H9 (cell line): Measurements from ENCODE around the gene CDR2L. TPM values are rescaled to one million over a fixed set of nuclear protein-coding genes. Genes with fewer than 3 reads are reported as not detected.
A peak's percentile ranks its signal among the peaks of the same experiment; 100 is the strongest.

Source experiments
- DNase-seq: peaks from one replicate; pipeline ENCODE4 v3.0.0-alpha.2; 2017
- H2AFZ ChIP-seq: one replicate; pipeline ENCODE4 v1.6.1; 2013; ENCODE audit warnings: mild to moderate bottlenecking, low read length, control low read depth, moderate library complexity
- H2AK5ac ChIP-seq: 2 replicates; pipeline ENCODE4 v1.6.1; 2013; ENCODE audit warnings: low read length, control low read depth, mixed read lengths; ENCODE audit not compliant: insufficient read length
- H2BK120ac ChIP-seq: one replicate; pipeline ENCODE4 v1.6.1; 2013; ENCODE audit warnings: low read depth, mild to moderate bottlenecking, low read length, control low read depth, inconsistent platforms; ENCODE audit not compliant: poor library complexity, severe bottlenecking
- H2BK12ac ChIP-seq: 2 replicates; pipeline ENCODE4 v1.6.1; 2013; ENCODE audit warnings: low read length, control low read depth, mixed read lengths, low read depth; ENCODE audit not compliant: insufficient read length
- H2BK15ac ChIP-seq: 2 replicates; pipeline ENCODE4 v1.6.1; 2013; ENCODE audit warnings: low read depth, low read length, control low read depth
- H2BK20ac ChIP-seq: one replicate; pipeline ENCODE4 v1.6.1; 2013; ENCODE audit warnings: low read depth, mild to moderate bottlenecking, low read length, control low read depth, inconsistent platforms; ENCODE audit not compliant: poor library complexity, severe bottlenecking
- H2BK5ac ChIP-seq: 2 replicates; pipeline ENCODE4 v1.6.1; 2013; ENCODE audit warnings: low read length, control low read depth, mixed read lengths; ENCODE audit not compliant: insufficient read length
- H3K14ac ChIP-seq: 2 replicates; pipeline ENCODE4 v1.6.1; 2013; ENCODE audit warnings: low read length, control low read depth; ENCODE audit not compliant: insufficient read depth
- H3K18ac ChIP-seq: 2 replicates; pipeline ENCODE4 v1.6.1; 2013; ENCODE audit warnings: low read depth, mild to moderate bottlenecking, mixed read lengths, low read length, control low read depth; ENCODE audit not compliant: insufficient read length
- H3K23ac ChIP-seq: 2 replicates; pipeline ENCODE4 v1.6.1; 2013; ENCODE audit warnings: low read length, control low read depth, mixed read lengths, low read depth; ENCODE audit not compliant: insufficient read length
- H3K23me2 ChIP-seq: 2 replicates; pipeline ENCODE4 v1.6.1; 2013; ENCODE audit warnings: low read depth, mild to moderate bottlenecking, mixed read lengths, low read length, control low read depth; ENCODE audit not compliant: insufficient read length, poor library complexity, severe bottlenecking
- H3K27ac ChIP-seq: 2 replicates; pipeline ENCODE4 v1.5.1; 2013; ENCODE audit warnings: low read length, control low read depth, mixed read lengths, low read depth; ENCODE audit not compliant: insufficient read length
- H3K27me3 ChIP-seq: 2 replicates; pipeline ENCODE4 v1.6.1; 2013; ENCODE audit warnings: low read length, control low read depth, inconsistent platforms; ENCODE audit not compliant: insufficient read depth
- H3K4ac ChIP-seq: 2 replicates; pipeline ENCODE4 v1.6.1; 2013; ENCODE audit warnings: low read depth, mild to moderate bottlenecking, control low read depth, inconsistent platforms, low read length, moderate library complexity
- H3K4me1 ChIP-seq: 2 replicates; pipeline ENCODE4 v1.6.1; 2013; ENCODE audit warnings: low read length, control low read depth, inconsistent platforms; ENCODE audit not compliant: insufficient read depth
- H3K4me2 ChIP-seq: 2 replicates; pipeline ENCODE4 v1.6.1; 2013; ENCODE audit warnings: low read length, control low read depth, mixed read lengths; ENCODE audit not compliant: insufficient read length, insufficient read depth
- H3K56ac ChIP-seq: 2 replicates; pipeline ENCODE4 v1.6.1; 2013; ENCODE audit warnings: low read depth, mild to moderate bottlenecking, mixed read lengths, low read length, control low read depth; ENCODE audit not compliant: insufficient read length
- H3K79me1 ChIP-seq: 2 replicates; pipeline ENCODE4 v1.6.1; 2013; ENCODE audit warnings: low read depth, mild to moderate bottlenecking, moderate library complexity, low read length, control low read depth, inconsistent platforms; ENCODE audit not compliant: insufficient read depth, poor library complexity, severe bottlenecking
- H3K79me2 ChIP-seq: 2 replicates; pipeline ENCODE4 v1.6.1; 2013; ENCODE audit warnings: low read length, control low read depth, inconsistent platforms; ENCODE audit not compliant: insufficient read depth
- H3K9ac ChIP-seq: 2 replicates; pipeline ENCODE4 v1.6.1; 2013; ENCODE audit warnings: low read length, control low read depth, mixed read lengths; ENCODE audit not compliant: insufficient read length; ENCODE audit errors: extremely low read depth
- H3K9me3 ChIP-seq: one replicate; pipeline ENCODE4 v1.6.1; 2013; ENCODE audit warnings: low read depth, low read length, inconsistent platforms; ENCODE audit not compliant: control insufficient read depth
- H3T11ph ChIP-seq: one replicate; pipeline ENCODE4 v1.6.1; 2013; ENCODE audit warnings: mild to moderate bottlenecking, low read length, control low read depth, inconsistent platforms
- H4K20me1 ChIP-seq: one replicate; pipeline ENCODE4 v1.6.1; 2013; ENCODE audit not compliant: control insufficient read depth, insufficient read length, insufficient read depth
- H4K5ac ChIP-seq: 2 replicates; pipeline ENCODE4 v1.6.1; 2013; ENCODE audit warnings: low read depth, mild to moderate bottlenecking, mixed read lengths, low read length, control low read depth; ENCODE audit not compliant: insufficient read length
- H4K8ac ChIP-seq: replicated peaks from 2 replicates; pipeline ENCODE4 v1.6.1; 2013; ENCODE audit warnings: low read length, control low read depth, mixed read lengths, low read depth; ENCODE audit not compliant: insufficient read length
- H4K91ac ChIP-seq: 2 replicates; pipeline ENCODE4 v1.6.1; 2013; ENCODE audit warnings: low read depth, mild to moderate bottlenecking, moderate library complexity, mixed read lengths, low read length, control low read depth; ENCODE audit not compliant: insufficient read length
- H3K27ac Mint-ChIP-seq, 3 experiments: 2 replicates in 2 of 3; 3 replicates in 1 of 3; pipeline ENCODE4 v1.8.0; 2020 to 2021; ENCODE audit warnings: mixed read lengths in 3 of 3, mild to moderate bottlenecking in 1 of 3, moderate library complexity in 1 of 3
- H3K27me3 Mint-ChIP-seq: 2 replicates; pipeline ENCODE4 v1.8.0; 2021; ENCODE audit warnings: low read depth, mild to moderate bottlenecking, moderate library complexity, mixed read lengths
- H3K36me3 Mint-ChIP-seq, 3 experiments: 2 replicates in 2 of 3; 3 replicates in 1 of 3; pipeline ENCODE4 v1.8.0; 2020 to 2021; ENCODE audit warnings: low read depth in 3 of 3, mixed read lengths in 3 of 3; ENCODE audit not compliant: insufficient read depth in 1 of 3
- H3K4me1 Mint-ChIP-seq, 2 experiments: 2 replicates each; pipeline ENCODE4 v1.8.0; 2020; ENCODE audit warnings: mixed read lengths in 2 of 2
- H3K4me3 Mint-ChIP-seq, 2 experiments: 2 replicates in 1 of 2; 3 replicates in 1 of 2; pipeline ENCODE4 v1.8.0; 2020 to 2021; ENCODE audit warnings: mild to moderate bottlenecking in 2 of 2, mixed read lengths in 2 of 2, moderate library complexity in 1 of 2
- H3K9me3 Mint-ChIP-seq, 2 experiments: 2 replicates in 1 of 2; 3 replicates in 1 of 2; pipeline ENCODE4 v1.8.0; 2020; ENCODE audit warnings: mild to moderate bottlenecking in 2 of 2, mixed read lengths in 2 of 2, moderate library complexity in 1 of 2
- CTCF ChIP-seq: fragments of 200-600 bp; sonication (generic); conservative IDR thresholded peaks from 3 replicates; pipeline ENCODE4 v1.8.0; 2021; ENCODE audit warnings: antibody characterized with exemption, mild to moderate bottlenecking
- WGBS: extraction: QIAGEN DNeasy Blood & Tissue Kit; methylation state at CpG from one replicate; pipeline ENCODE4 v1.1.7; 2013; ENCODE audit warnings: missing lambda C conversion rate, low lambda C conversion rate, mixed read lengths; ENCODE audit not compliant: insufficient read length; ENCODE audit errors: extremely low coverage; 5-methylcytosine and 5-hydroxymethylcytosine counted together
- total RNA-seq: library from RNA; stranded (reverse); gene quantifications from 2 replicates; pipeline ENCODE4 v1.2.1, GENCODE V29; 2021

CDR2L gene
- total RNA-seq, 1 experiment from 2014 or later, result 23.3 TPM

GRCh38 chr17:75034236-75034908 lies 46.9 kb downstream of the CDR2L start:
- no CpG with 5 or more reads among the region's 43 CpGs for WGBS
- peak overlapping the region; percentile 31 for H4K5ac ChIP-seq
- Mint-ChIP-seq H3K27ac (peak overlapping the region; percentile 92 to 99 (median 98)), H3K9me3 (peaks cover 16 to 20% of the 10 kb centered on the region in 2 experiments), H3K4me1 (peaks cover 15 to 24% of the 10 kb centered on the region in 2 experiments), H3K4me3 (peak overlapping the region; percentile 96 to 98), H3K27me3 (peaks cover 15% of the 10 kb centered on the region), H3K36me3 (peaks cover 11 to 28% (median 21%) of the 10 kb centered on the region in 3 experiments)
- H3K79me1 ChIP-seq, result no peaks in the 10 kb centered on the region
- H2AFZ ChIP-seq, result no peak overlapping the region
- H2BK120ac ChIP-seq, result peak overlapping the region; percentile 38
- H2AK5ac ChIP-seq, result no peak overlapping the region
- no peaks in the 10 kb centered on the region; the same call in 1 of the 2 replicates for H3K4me1 ChIP-seq
- no peak overlapping the region for H2BK5ac ChIP-seq
- peak overlapping the region; percentile 53 for H3K4me2 ChIP-seq
- no peaks in the 10 kb centered on the region for H4K20me1 ChIP-seq
- TF ChIP-seq CTCF, result no peak; the same call in 2 of the 3 replicates
- H4K91ac ChIP-seq, result peak overlapping the region; percentile 56
- H3K9me3 ChIP-seq, result no peaks in the 10 kb centered on the region
- peak; percentile 97 for DNase-seq
- peak overlapping the region; percentile 99 for H3K14ac ChIP-seq
- peak overlapping the region; percentile 0 for H3T11ph ChIP-seq
- peak overlapping the region; percentile 78 for H3K9ac ChIP-seq
- H4K8ac ChIP-seq, result peak overlapping the region; percentile 11
- H2BK20ac ChIP-seq, result no peak overlapping the region
- no peak overlapping the region for H2BK15ac ChIP-seq
- H3K4ac ChIP-seq, result peak overlapping the region; percentile 57; the same call in 1 of the 2 replicates
- H3K23ac ChIP-seq, result no peak overlapping the region
- H3K23me2 ChIP-seq, result peaks cover 3% of the 10 kb centered on the region
- no peak overlapping the region for H3K56ac ChIP-seq
- H3K27me3 ChIP-seq, result no peaks in the 10 kb centered on the region
- peak overlapping the region; percentile 96 for H3K27ac ChIP-seq
- no peak overlapping the region for H2BK12ac ChIP-seq
- peak overlapping the region; percentile 96 for H3K18ac ChIP-seq
- H3K79me2 ChIP-seq, result no peaks in the 10 kb centered on the region
